Breast epithelium (tissue), 3 donors: Measurements from ENCODE around the gene ITGB2.

Experiments
- CTCF ChIP-seq, 3 donors: fragments of 450-650 bp; IDR thresholded peaks; one replicate each; pipeline ENCODE4 v1.5.1; 2016 to 2017; ENCODE audit warnings: antibody characterized with exemption in 3 of 3, mild to moderate bottlenecking in 3 of 3, moderate library complexity in 3 of 3
- POLR2A ChIP-seq: fragments of 450-650 bp; IDR thresholded peaks from one replicate; pipeline ENCODE4 v1.6.1; 2016; ENCODE audit warnings: antibody characterized with exemption, mild to moderate bottlenecking, moderate library complexity

- TF ChIP-seq CTCF (IDR thresholded peaks at IDR 0.05) (no peak), POLR2A (no peak)
Measured at GRCh38 chr21:44858791-44859190, 61.9 kb downstream of the ITGB2 start.
